H9 (cell line): ENCODE measurements around the gene FRMD1. TPM values are rescaled to one million over a fixed set of nuclear protein-coding genes. Genes with fewer than 3 reads are reported as not detected.

Experiments used
- DNase-seq: peaks from one replicate; pipeline ENCODE4 v3.0.0-alpha.2; 2017
- H2AFZ ChIP-seq: one replicate; pipeline ENCODE4 v1.6.1; 2013; ENCODE audit warnings: mild to moderate bottlenecking, low read length, control low read depth, moderate library complexity
- H2AK5ac ChIP-seq: 2 replicates; pipeline ENCODE4 v1.6.1; 2013; ENCODE audit warnings: low read length, control low read depth, mixed read lengths; ENCODE audit not compliant: insufficient read length
- H2BK120ac ChIP-seq: one replicate; pipeline ENCODE4 v1.6.1; 2013; ENCODE audit warnings: low read depth, mild to moderate bottlenecking, low read length, control low read depth, inconsistent platforms; ENCODE audit not compliant: poor library complexity, severe bottlenecking
- H2BK12ac ChIP-seq: 2 replicates; pipeline ENCODE4 v1.6.1; 2013; ENCODE audit warnings: low read length, control low read depth, mixed read lengths, low read depth; ENCODE audit not compliant: insufficient read length
- H2BK15ac ChIP-seq: 2 replicates; pipeline ENCODE4 v1.6.1; 2013; ENCODE audit warnings: low read depth, low read length, control low read depth
- H2BK20ac ChIP-seq: one replicate; pipeline ENCODE4 v1.6.1; 2013; ENCODE audit warnings: low read depth, mild to moderate bottlenecking, low read length, control low read depth, inconsistent platforms; ENCODE audit not compliant: poor library complexity, severe bottlenecking
- H2BK5ac ChIP-seq: 2 replicates; pipeline ENCODE4 v1.6.1; 2013; ENCODE audit warnings: low read length, control low read depth, mixed read lengths; ENCODE audit not compliant: insufficient read length
- H3K14ac ChIP-seq: 2 replicates; pipeline ENCODE4 v1.6.1; 2013; ENCODE audit warnings: low read length, control low read depth; ENCODE audit not compliant: insufficient read depth
- H3K18ac ChIP-seq: 2 replicates; pipeline ENCODE4 v1.6.1; 2013; ENCODE audit warnings: low read depth, mild to moderate bottlenecking, mixed read lengths, low read length, control low read depth; ENCODE audit not compliant: insufficient read length
- H3K23ac ChIP-seq: 2 replicates; pipeline ENCODE4 v1.6.1; 2013; ENCODE audit warnings: low read length, control low read depth, mixed read lengths, low read depth; ENCODE audit not compliant: insufficient read length
- H3K23me2 ChIP-seq: 2 replicates; pipeline ENCODE4 v1.6.1; 2013; ENCODE audit warnings: low read depth, mild to moderate bottlenecking, mixed read lengths, low read length, control low read depth; ENCODE audit not compliant: insufficient read length, poor library complexity, severe bottlenecking
- H3K27ac ChIP-seq: 2 replicates; pipeline ENCODE4 v1.5.1; 2013; ENCODE audit warnings: low read length, control low read depth, mixed read lengths, low read depth; ENCODE audit not compliant: insufficient read length
- H3K27me3 ChIP-seq: 2 replicates; pipeline ENCODE4 v1.6.1; 2013; ENCODE audit warnings: low read length, control low read depth, inconsistent platforms; ENCODE audit not compliant: insufficient read depth
- H3K4ac ChIP-seq: 2 replicates; pipeline ENCODE4 v1.6.1; 2013; ENCODE audit warnings: low read depth, mild to moderate bottlenecking, control low read depth, inconsistent platforms, low read length, moderate library complexity
- H3K4me1 ChIP-seq: 2 replicates; pipeline ENCODE4 v1.6.1; 2013; ENCODE audit warnings: low read length, control low read depth, inconsistent platforms; ENCODE audit not compliant: insufficient read depth
- H3K4me2 ChIP-seq: 2 replicates; pipeline ENCODE4 v1.6.1; 2013; ENCODE audit warnings: low read length, control low read depth, mixed read lengths; ENCODE audit not compliant: insufficient read length, insufficient read depth
- H3K56ac ChIP-seq: 2 replicates; pipeline ENCODE4 v1.6.1; 2013; ENCODE audit warnings: low read depth, mild to moderate bottlenecking, mixed read lengths, low read length, control low read depth; ENCODE audit not compliant: insufficient read length
- H3K79me1 ChIP-seq: 2 replicates; pipeline ENCODE4 v1.6.1; 2013; ENCODE audit warnings: low read depth, mild to moderate bottlenecking, moderate library complexity, low read length, control low read depth, inconsistent platforms; ENCODE audit not compliant: insufficient read depth, poor library complexity, severe bottlenecking
- H3K79me2 ChIP-seq: 2 replicates; pipeline ENCODE4 v1.6.1; 2013; ENCODE audit warnings: low read length, control low read depth, inconsistent platforms; ENCODE audit not compliant: insufficient read depth
- H3K9ac ChIP-seq: 2 replicates; pipeline ENCODE4 v1.6.1; 2013; ENCODE audit warnings: low read length, control low read depth, mixed read lengths; ENCODE audit not compliant: insufficient read length; ENCODE audit errors: extremely low read depth
- H3K9me3 ChIP-seq: one replicate; pipeline ENCODE4 v1.6.1; 2013; ENCODE audit warnings: low read depth, low read length, inconsistent platforms; ENCODE audit not compliant: control insufficient read depth
- H3T11ph ChIP-seq: one replicate; pipeline ENCODE4 v1.6.1; 2013; ENCODE audit warnings: mild to moderate bottlenecking, low read length, control low read depth, inconsistent platforms
- H4K20me1 ChIP-seq: one replicate; pipeline ENCODE4 v1.6.1; 2013; ENCODE audit not compliant: control insufficient read depth, insufficient read length, insufficient read depth
- H4K5ac ChIP-seq: 2 replicates; pipeline ENCODE4 v1.6.1; 2013; ENCODE audit warnings: low read depth, mild to moderate bottlenecking, mixed read lengths, low read length, control low read depth; ENCODE audit not compliant: insufficient read length
- H4K8ac ChIP-seq: replicated peaks from 2 replicates; pipeline ENCODE4 v1.6.1; 2013; ENCODE audit warnings: low read length, control low read depth, mixed read lengths, low read depth; ENCODE audit not compliant: insufficient read length
- H4K91ac ChIP-seq: 2 replicates; pipeline ENCODE4 v1.6.1; 2013; ENCODE audit warnings: low read depth, mild to moderate bottlenecking, moderate library complexity, mixed read lengths, low read length, control low read depth; ENCODE audit not compliant: insufficient read length
- H3K27ac Mint-ChIP-seq, 3 experiments: 2 replicates in 2 of 3; 3 replicates in 1 of 3; pipeline ENCODE4 v1.8.0; 2020 to 2021; ENCODE audit warnings: mixed read lengths in 3 of 3, mild to moderate bottlenecking in 1 of 3, moderate library complexity in 1 of 3
- H3K27me3 Mint-ChIP-seq: 2 replicates; pipeline ENCODE4 v1.8.0; 2021; ENCODE audit warnings: low read depth, mild to moderate bottlenecking, moderate library complexity, mixed read lengths
- H3K36me3 Mint-ChIP-seq, 3 experiments: 2 replicates in 2 of 3; 3 replicates in 1 of 3; pipeline ENCODE4 v1.8.0; 2020 to 2021; ENCODE audit warnings: low read depth in 3 of 3, mixed read lengths in 3 of 3; ENCODE audit not compliant: insufficient read depth in 1 of 3
- H3K4me1 Mint-ChIP-seq, 2 experiments: 2 replicates each; pipeline ENCODE4 v1.8.0; 2020; ENCODE audit warnings: mixed read lengths in 2 of 2
- H3K4me3 Mint-ChIP-seq, 2 experiments: 2 replicates in 1 of 2; 3 replicates in 1 of 2; pipeline ENCODE4 v1.8.0; 2020 to 2021; ENCODE audit warnings: mild to moderate bottlenecking in 2 of 2, mixed read lengths in 2 of 2, moderate library complexity in 1 of 2
- H3K9me3 Mint-ChIP-seq, 2 experiments: 2 replicates in 1 of 2; 3 replicates in 1 of 2; pipeline ENCODE4 v1.8.0; 2020; ENCODE audit warnings: mild to moderate bottlenecking in 2 of 2, mixed read lengths in 2 of 2, moderate library complexity in 1 of 2
- WGBS: extraction: QIAGEN DNeasy Blood & Tissue Kit; methylation state at CpG from one replicate; pipeline ENCODE4 v1.1.7; 2013; ENCODE audit warnings: missing lambda C conversion rate, low lambda C conversion rate, mixed read lengths; ENCODE audit not compliant: insufficient read length; ENCODE audit errors: extremely low coverage; 5-methylcytosine and 5-hydroxymethylcytosine counted together
- total RNA-seq: library from RNA; stranded (reverse); gene quantifications from 2 replicates; pipeline ENCODE4 v1.2.1, GENCODE V29; 2021
- TF ChIP-seq, protein P1 (sequence below): fragments of 200-600 bp; sonication (generic); conservative IDR thresholded peaks from 3 replicates; pipeline ENCODE4 v1.8.0; 2021; ENCODE audit warnings: antibody characterized with exemption, mild to moderate bottlenecking

Gene FRMD1
- total RNA-seq, 1 experiment from 2014 or later, result not detected

DNA sequence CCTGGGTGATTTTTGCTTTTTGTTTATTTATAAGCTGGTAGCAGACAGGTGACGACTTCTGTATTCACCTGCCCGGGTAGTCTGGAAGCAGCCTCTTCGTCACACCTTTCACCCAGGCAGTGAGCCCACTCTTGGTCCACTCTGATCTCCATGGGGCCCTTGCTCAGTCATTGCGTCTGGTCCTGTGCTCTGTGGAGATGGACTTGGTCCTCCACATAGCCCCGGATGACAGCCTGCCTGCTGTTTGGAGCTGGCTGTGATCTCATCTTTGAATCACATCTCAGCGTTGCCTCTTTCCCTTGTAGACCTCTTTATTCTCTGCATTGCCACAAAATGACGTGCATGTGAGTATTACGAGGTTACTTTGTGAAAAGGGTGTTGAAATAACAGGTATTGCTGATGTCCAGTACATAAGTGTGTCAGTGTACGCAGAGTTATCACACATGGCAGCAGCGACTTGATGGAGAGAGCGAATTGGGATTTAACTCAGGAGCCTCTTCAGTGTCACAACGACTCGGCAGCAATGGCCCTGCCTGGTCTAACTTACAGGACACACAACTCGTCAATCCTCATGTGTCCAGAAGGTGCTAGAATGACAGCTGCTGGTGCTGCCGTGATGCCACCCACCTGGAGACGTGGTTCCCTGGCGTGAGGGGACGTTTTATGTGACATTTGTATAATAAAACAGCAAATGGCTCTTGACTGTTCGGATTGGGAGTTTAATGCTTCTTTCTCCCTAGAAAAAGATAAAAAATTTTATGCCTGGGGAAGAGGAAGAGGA, 24.2 kb upstream of the FRMD1 start:
- no peak overlapping the region for H3K14ac ChIP-seq
- no peak overlapping the region for H2BK12ac ChIP-seq
- TF ChIP-seq, protein P1, sequence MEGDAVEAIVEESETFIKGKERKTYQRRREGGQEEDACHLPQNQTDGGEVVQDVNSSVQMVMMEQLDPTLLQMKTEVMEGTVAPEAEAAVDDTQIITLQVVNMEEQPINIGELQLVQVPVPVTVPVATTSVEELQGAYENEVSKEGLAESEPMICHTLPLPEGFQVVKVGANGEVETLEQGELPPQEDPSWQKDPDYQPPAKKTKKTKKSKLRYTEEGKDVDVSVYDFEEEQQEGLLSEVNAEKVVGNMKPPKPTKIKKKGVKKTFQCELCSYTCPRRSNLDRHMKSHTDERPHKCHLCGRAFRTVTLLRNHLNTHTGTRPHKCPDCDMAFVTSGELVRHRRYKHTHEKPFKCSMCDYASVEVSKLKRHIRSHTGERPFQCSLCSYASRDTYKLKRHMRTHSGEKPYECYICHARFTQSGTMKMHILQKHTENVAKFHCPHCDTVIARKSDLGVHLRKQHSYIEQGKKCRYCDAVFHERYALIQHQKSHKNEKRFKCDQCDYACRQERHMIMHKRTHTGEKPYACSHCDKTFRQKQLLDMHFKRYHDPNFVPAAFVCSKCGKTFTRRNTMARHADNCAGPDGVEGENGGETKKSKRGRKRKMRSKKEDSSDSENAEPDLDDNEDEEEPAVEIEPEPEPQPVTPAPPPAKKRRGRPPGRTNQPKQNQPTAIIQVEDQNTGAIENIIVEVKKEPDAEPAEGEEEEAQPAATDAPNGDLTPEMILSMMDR, result no peak
- no peak for DNase-seq
- Mint-ChIP-seq H3K27me3 (peaks cover 3% of the 10 kb centered on the region), H3K4me1 (peaks cover 28 to 40% of the 10 kb centered on the region in 2 experiments), H3K4me3 (no peak overlapping the region), H3K27ac (no peak overlapping the region), H3K36me3 (no peaks in the 10 kb centered on the region), H3K9me3 (no peaks in the 10 kb centered on the region)
- no peaks in the 10 kb centered on the region for H4K20me1 ChIP-seq
- no peak overlapping the region for H4K5ac ChIP-seq
- H3K23me2 ChIP-seq, result no peaks in the 10 kb centered on the region
- H3K4me1 ChIP-seq, result peaks cover 6% of the 10 kb centered on the region; the same call in 1 of the 2 replicates
- H2AK5ac ChIP-seq, result no peak overlapping the region
- no CpG with 5 or more reads among the region's 19 CpGs for WGBS
- no peak overlapping the region for H2BK5ac ChIP-seq
- no peak overlapping the region for H4K8ac ChIP-seq
- no peak overlapping the region for H2BK20ac ChIP-seq
- no peaks in the 10 kb centered on the region for H3K27me3 ChIP-seq
- no peak overlapping the region for H3K18ac ChIP-seq
- no peak overlapping the region for H3K56ac ChIP-seq
- H3K27ac ChIP-seq, result no peak overlapping the region
- no peak overlapping the region for H4K91ac ChIP-seq
- H3K79me2 ChIP-seq, result no peaks in the 10 kb centered on the region
- H2BK120ac ChIP-seq, result no peak overlapping the region
- no peak overlapping the region for H2AFZ ChIP-seq
- no peak overlapping the region for H2BK15ac ChIP-seq
- H3K23ac ChIP-seq, result no peak overlapping the region
- H3K9ac ChIP-seq, result no peak overlapping the region
- H3K4ac ChIP-seq, result no peak overlapping the region
- H3K79me1 ChIP-seq, result no peaks in the 10 kb centered on the region
- no peak overlapping the region for H3K4me2 ChIP-seq
- H3T11ph ChIP-seq, result no peak overlapping the region
- no peaks in the 10 kb centered on the region for H3K9me3 ChIP-seq
